ENCODE measurements around the gene PHKG2. TPM values are rescaled to one million over a fixed set of nuclear protein-coding genes. Genes with fewer than 3 reads are reported as not detected.
A peak's percentile ranks its signal among the peaks of the same experiment; 100 is the strongest.

PHKG2 gene
- polyA plus RNA-seq, 3 donors, result 45.4 to 115 (median 54.2) TPM

GRCh38 chr16:30722916-30723315, 25.3 kb upstream of the PHKG2 start:
- Histone ChIP-seq H3K36me3 (replicated peaks in 1 of 2; ENCODE audit: control insufficient read depth in 1 of 2, insufficient read depth in 2 of 2, low read length in 2 of 2) (peaks cover 61 to 79% of the 10 kb centered on the region in 2 donors), H3K79me2 (ENCODE audit: insufficient read depth, low read length) (peaks cover 72% of the 10 kb centered on the region), H3K4me2 (replicated peaks; ENCODE audit: extremely low read depth, low read length, poor library complexity, severe bottlenecking) (no peak overlapping the region), H2AFZ (ENCODE audit: insufficient read depth, low read depth, low read length, poor library complexity, severe bottlenecking) (no peak overlapping the region), H3K9me3 (replicated peaks in 1 of 2; ENCODE audit: control insufficient read depth in 1 of 2, insufficient read depth in 1 of 2, low read length in 2 of 2) (no peaks in the 10 kb centered on the region), H3K4me1 (ENCODE audit: control insufficient read depth in 1 of 2, insufficient read depth in 2 of 2, low read length in 2 of 2) (peaks cover 36 to 40% of the 10 kb centered on the region in 2 donors), H3K27me3 (ENCODE audit: control insufficient read depth in 2 of 2, insufficient read depth in 2 of 2, low read length in 2 of 2) (no peaks in the 10 kb centered on the region), H4K20me1 (ENCODE audit: insufficient read depth, low read length) (peaks cover 37% of the 10 kb centered on the region), H3K4me3 (replicated peaks in 1 of 3; ENCODE audit: low read depth in 2 of 3, low read length in 3 of 3) (no peak overlapping the region), H3K27ac (ENCODE audit: low read depth in 1 of 2, low read length in 2 of 2) (peak overlapping the region in 1 of 2 donors; percentile 93), H3K9ac (ENCODE audit: insufficient read depth, low read length, poor library complexity, severe bottlenecking) (no peak overlapping the region)
- no peak for DNase-seq
- Mint-ChIP-seq H3K4me1 (peaks cover 38% of the 10 kb centered on the region), H3K27ac (peak overlapping the region in 6 of 7 donors; percentile 21 to 95 (median 54)), H3K4me3 (no peak overlapping the region), H3K9me3 (peaks cover 0 to 5% (median 0%) of the 10 kb centered on the region in 7 donors), H3K36me3 (peaks cover 63 to 81% of the 10 kb centered on the region in 2 donors), H3K27me3 (ENCODE audit: low read depth in 3 of 3) (peaks cover 0 to 5% (median 4%) of the 10 kb centered on the region in 3 donors)
- WGBS (ENCODE audit: insufficient coverage), result 98% methylated on average over 10 of the region's 10 CpGs
- no peak for TF ChIP-seq CTCF (IDR thresholded peaks at IDR 0.05)
- intact Hi-C loops (cut with micrococcal nuclease), result loop anchor here in 1 of 2 donors (5.0 kb wide), 1 partner anchor 34 kb away; no protein-coding TSS in a partner anchor

- Histone ChIP-seq H3K4me1 (ENCODE audit: control insufficient read depth in 1 of 2, insufficient read depth in 2 of 2, low read length in 2 of 2) (peaks cover 45 to 48% of the 10 kb centered on the region in 2 donors), H3K9me3 (replicated peaks in 1 of 2; ENCODE audit: control insufficient read depth in 1 of 2, insufficient read depth in 1 of 2, low read length in 2 of 2) (no peaks in the 10 kb centered on the region), H3K79me2 (ENCODE audit: insufficient read depth, low read length) (peaks cover 65% of the 10 kb centered on the region), H3K27ac (ENCODE audit: low read depth in 1 of 2, low read length in 2 of 2) (peak overlapping the region; percentile 88 to 93), H3K4me2 (replicated peaks; ENCODE audit: extremely low read depth, low read length, poor library complexity, severe bottlenecking) (peak overlapping the region; percentile 65), H3K36me3 (replicated peaks in 1 of 2; ENCODE audit: control insufficient read depth in 1 of 2, insufficient read depth in 2 of 2, low read length in 2 of 2) (peaks cover 57 to 76% of the 10 kb centered on the region in 2 donors), H3K4me3 (replicated peaks in 1 of 3; ENCODE audit: low read depth in 2 of 3, low read length in 3 of 3) (peak overlapping the region in 1 of 3 experiments; percentile 62), H3K27me3 (ENCODE audit: control insufficient read depth in 2 of 2, insufficient read depth in 2 of 2, low read length in 2 of 2) (no peaks in the 10 kb centered on the region), H2AFZ (ENCODE audit: insufficient read depth, low read depth, low read length, poor library complexity, severe bottlenecking) (no peak overlapping the region), H3K9ac (ENCODE audit: insufficient read depth, low read length, poor library complexity, severe bottlenecking) (peak overlapping the region; percentile 58), H4K20me1 (ENCODE audit: insufficient read depth, low read length) (peaks cover 42% of the 10 kb centered on the region)
- H3K4me1 Mint-ChIP-seq, result peaks cover 46% of the 10 kb centered on the region
- no peak for DNase-seq
- TF ChIP-seq CTCF (IDR thresholded peaks at IDR 0.05), result no peak
- no peak overlapping the region for H3K4me3 Mint-ChIP-seq
- intact Hi-C loops (cut with micrococcal nuclease), result loop anchor here in 1 of 2 donors (5.0 kb wide), 1 partner anchor 33 kb away; no protein-coding TSS in a partner anchor
- peaks cover 0 to 5% (median 0%) of the 10 kb centered on the region in 7 donors for H3K9me3 Mint-ChIP-seq
- H3K36me3 Mint-ChIP-seq, result peaks cover 59 to 76% of the 10 kb centered on the region in 2 donors
- WGBS (ENCODE audit: insufficient coverage), result 94% methylated on average over 12 of the region's 12 CpGs
- peaks cover 0 to 5% (median 4%) of the 10 kb centered on the region in 3 donors for H3K27me3 Mint-ChIP-seq (ENCODE audit: low read depth in 3 of 3)
- peak overlapping the region; percentile 94 to 97 (median 95) for H3K27ac Mint-ChIP-seq
Observed at GRCh38 chr16:30723725-30724355, 24.4 kb upstream of the PHKG2 start.

Data from CD14-positive monocyte (primary cell).